KOPT-K1 (cell line): ENCODE data around the gene TAF9B.
"Not testable (repeated sequence)": the region's sequence is repeated elsewhere in the genome, so short reads cannot be mapped to it uniquely, and the experiment has no call there.

Source experiments
- H3K27ac ChIP-seq: fragments of 200-600 bp; sonication (generic); 2 replicates; pipeline ENCODE4 v1.5.1; 2016; ENCODE audit warnings: antibody characterized with exemption, mild to moderate bottlenecking, low read depth, low read length; ENCODE audit not compliant: poor library complexity, severe bottlenecking
- H3K36me3 ChIP-seq: fragments of 200-600 bp; sonication (generic); 2 replicates; pipeline ENCODE4 v1.5.1; 2017; ENCODE audit warnings: antibody characterized with exemption, mild to moderate bottlenecking, low read length, moderate library complexity; ENCODE audit not compliant: insufficient read depth
- H3K9me3 ChIP-seq: fragments of 200-600 bp; sonication (generic); 2 replicates; pipeline ENCODE4 v1.5.1; 2017; ENCODE audit warnings: antibody characterized with exemption, low read length, mild to moderate bottlenecking; ENCODE audit not compliant: insufficient read depth, poor library complexity, severe bottlenecking

TAF9B gene

GRCh38 chrX:78125781-78126180 is 13.7 kb downstream of the TAF9B start:
- peaks cover 100% of the 10 kb centered on the region for H3K36me3 ChIP-seq
- H3K9me3 ChIP-seq, H3K27ac ChIP-seq: not testable (repeated sequence)

- peaks cover 99% of the 10 kb centered on the region for H3K36me3 ChIP-seq
- H3K9me3 ChIP-seq: no peaks in the 10 kb centered on the region
Observed at GRCh38 chrX:78125148-78125547, 14.3 kb downstream of the TAF9B start.

GRCh38 chrX:78124307-78124706 is 15.1 kb downstream of the TAF9B start:
- no peaks in the 10 kb centered on the region for H3K9me3 ChIP-seq
- H3K36me3 ChIP-seq: peaks cover 99% of the 10 kb centered on the region
- no peak overlapping the region for H3K27ac ChIP-seq

More at GRCh38 chrX:78125148-78125547, 14.3 kb downstream of the TAF9B start:
- no peak overlapping the region for H3K27ac ChIP-seq

- no peak overlapping the region for H3K27ac ChIP-seq
- H3K36me3 ChIP-seq: peaks cover 100% of the 10 kb centered on the region
- no peaks in the 10 kb centered on the region for H3K9me3 ChIP-seq
Observed at GRCh38 chrX:78123190-78123589, 16.3 kb downstream of the TAF9B start.

GRCh38 chrX:78119521-78120227 is 19.8 kb downstream of the TAF9B start:
- Histone ChIP-seq H3K36me3 (peaks cover 100% of the 10 kb centered on the region), H3K27ac (no peak overlapping the region), H3K9me3 (no peaks in the 10 kb centered on the region)

- no peak overlapping the region for H3K27ac ChIP-seq
- no peaks in the 10 kb centered on the region for H3K9me3 ChIP-seq
- H3K36me3 ChIP-seq: peaks cover 100% of the 10 kb centered on the region
Observed at GRCh38 chrX:78118628-78119027, 20.8 kb downstream of the TAF9B start.

GRCh38 chrX:78116766-78117165 is 22.7 kb downstream of the TAF9B start:
- H3K36me3 ChIP-seq: peaks cover 100% of the 10 kb centered on the region
- no peaks in the 10 kb centered on the region for H3K9me3 ChIP-seq
- H3K27ac ChIP-seq: no peak overlapping the region

GRCh38 chrX:78116365-78116764 is 23.1 kb downstream of the TAF9B start:
- Histone ChIP-seq H3K27ac (no peak overlapping the region), H3K9me3 (no peaks in the 10 kb centered on the region), H3K36me3 (peaks cover 100% of the 10 kb centered on the region)

GRCh38 chrX:78111140-78111931 is 28.1 kb downstream of the TAF9B start:
- H3K36me3 ChIP-seq: peaks cover 100% of the 10 kb centered on the region
- H3K9me3 ChIP-seq: no peaks in the 10 kb centered on the region
- H3K27ac ChIP-seq: no peak overlapping the region

- H3K9me3 ChIP-seq: no peaks in the 10 kb centered on the region
- no peak overlapping the region for H3K27ac ChIP-seq
- H3K36me3 ChIP-seq: peaks cover 97% of the 10 kb centered on the region
Observed at GRCh38 chrX:78109458-78109857, 30.0 kb downstream of the TAF9B start.

GRCh38 chrX:78106651-78106986 is 32.8 kb downstream of the TAF9B start:
- peaks cover 68% of the 10 kb centered on the region for H3K36me3 ChIP-seq
- H3K9me3 ChIP-seq: peaks cover 11% of the 10 kb centered on the region
- peak overlapping the region; percentile 96 for H3K27ac ChIP-seq

GRCh38 chrX:78105944-78106650 is 33.4 kb downstream of the TAF9B start:
- H3K27ac ChIP-seq: peak overlapping the region; percentile 96
- peaks cover 63% of the 10 kb centered on the region for H3K36me3 ChIP-seq
- peaks cover 11% of the 10 kb centered on the region for H3K9me3 ChIP-seq

- Histone ChIP-seq H3K9me3 (peaks cover 11% of the 10 kb centered on the region), H3K27ac (peak overlapping the region; percentile 96)
Observed at GRCh38 chrX:78104447-78105176, 34.8 kb downstream of the TAF9B start.

GRCh38 chrX:78103623-78104446 is 35.6 kb downstream of the TAF9B start, which contains the start of gene PGK1:
PGK1 (plus strand) TSS chrX:78104248; CDS start chrX:78104341, 93 bp downstream.
- Histone ChIP-seq H3K27ac (peak within 1 kb of the TSS; percentile 96), H3K36me3 (peaks cover 40% of the 10 kb centered on the region), H3K9me3 (peaks cover 11% of the 10 kb centered on the region)

More at GRCh38 chrX:78104447-78105176, 34.8 kb downstream of the TAF9B start:
- H3K36me3 ChIP-seq: peaks cover 48% of the 10 kb centered on the region
